HG03039 (cell line): Measurements from ENCODE around the gene PGC.

Source experiments
- ATAC-seq: cut with Tn5 transposase; IDR thresholded peaks from one replicate; pipeline ENCODE4 v1.9.1; 2021; ENCODE audit warnings: mild to moderate bottlenecking, moderate library complexity; ENCODE audit not compliant: unreplicated experiment

The PGC gene

DNA sequence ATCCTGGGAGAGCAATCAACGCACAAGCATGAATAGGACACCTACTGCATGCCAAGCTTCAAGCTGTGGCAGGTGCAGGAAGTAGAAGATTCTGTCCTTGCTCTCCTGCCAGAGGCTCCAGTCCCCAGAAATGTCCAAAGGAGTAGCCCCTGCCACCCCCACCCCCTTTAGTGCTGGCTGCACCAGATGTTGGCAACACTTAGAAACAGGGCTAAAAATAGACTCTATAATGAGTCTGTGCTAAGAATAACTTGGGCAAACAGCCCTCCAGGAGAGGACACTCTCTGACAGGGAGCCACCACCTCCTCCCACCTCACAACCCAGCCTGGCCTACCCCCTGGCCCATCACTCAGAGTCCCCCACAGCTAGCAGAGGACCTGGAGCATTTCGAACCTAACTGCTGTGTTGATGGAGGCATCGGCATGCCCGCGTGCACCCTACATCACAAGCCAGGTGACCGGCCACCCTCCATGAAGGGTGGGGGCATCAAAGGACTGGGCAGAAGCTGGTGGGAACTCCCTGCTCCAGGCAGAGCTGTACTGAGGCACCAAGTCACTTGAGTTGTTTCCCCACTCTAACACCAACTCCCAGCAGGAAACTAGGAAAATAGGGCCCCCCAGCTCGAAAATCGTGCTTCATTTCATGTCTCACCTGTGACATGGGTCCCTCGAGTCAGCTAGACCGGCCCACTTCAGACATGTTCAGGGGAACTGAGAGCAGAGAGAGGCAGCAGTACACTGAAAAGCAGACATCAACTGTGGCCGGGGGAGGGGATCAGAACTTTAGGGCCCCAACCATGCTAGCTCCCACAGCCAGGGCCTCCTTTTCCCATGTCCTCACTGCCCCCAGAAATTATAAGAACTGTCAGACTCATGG is 30.4 kb downstream of the PGC start:
- no peak for ATAC-seq

DNA sequence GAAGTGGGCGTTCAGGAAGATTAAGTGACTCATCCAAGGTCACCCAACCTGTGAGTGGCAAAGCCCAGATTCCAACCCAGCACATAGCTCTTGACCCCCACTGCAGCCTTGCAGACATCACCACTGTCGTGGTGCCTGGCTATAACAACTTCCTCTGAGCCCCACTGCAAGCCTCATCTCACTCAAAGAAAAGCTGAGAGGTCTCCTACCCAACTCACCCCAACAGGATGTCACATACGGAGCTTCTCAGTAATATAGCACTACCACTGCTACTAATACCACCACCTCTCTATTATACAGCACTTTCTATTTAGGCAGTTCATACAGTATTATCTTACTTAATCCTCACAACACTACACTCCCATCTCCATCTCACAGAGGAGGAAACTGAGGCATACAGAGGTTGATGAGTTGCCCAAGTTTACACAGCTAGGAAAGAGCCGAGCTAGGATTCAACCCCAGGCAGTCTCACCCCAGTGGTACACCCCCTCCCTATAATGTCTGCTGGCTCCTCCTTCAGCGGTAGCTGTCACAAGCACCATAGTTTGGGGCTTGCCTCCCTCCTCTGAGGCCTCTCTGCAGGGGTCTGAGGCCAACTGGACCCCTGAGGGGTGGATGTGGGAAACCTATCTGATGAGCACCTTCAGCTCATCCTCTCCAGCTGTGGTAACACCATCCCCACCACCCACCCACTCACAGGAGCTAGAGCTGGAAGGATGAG is 31.2 kb downstream of the PGC start:
- no peak for ATAC-seq

DNA sequence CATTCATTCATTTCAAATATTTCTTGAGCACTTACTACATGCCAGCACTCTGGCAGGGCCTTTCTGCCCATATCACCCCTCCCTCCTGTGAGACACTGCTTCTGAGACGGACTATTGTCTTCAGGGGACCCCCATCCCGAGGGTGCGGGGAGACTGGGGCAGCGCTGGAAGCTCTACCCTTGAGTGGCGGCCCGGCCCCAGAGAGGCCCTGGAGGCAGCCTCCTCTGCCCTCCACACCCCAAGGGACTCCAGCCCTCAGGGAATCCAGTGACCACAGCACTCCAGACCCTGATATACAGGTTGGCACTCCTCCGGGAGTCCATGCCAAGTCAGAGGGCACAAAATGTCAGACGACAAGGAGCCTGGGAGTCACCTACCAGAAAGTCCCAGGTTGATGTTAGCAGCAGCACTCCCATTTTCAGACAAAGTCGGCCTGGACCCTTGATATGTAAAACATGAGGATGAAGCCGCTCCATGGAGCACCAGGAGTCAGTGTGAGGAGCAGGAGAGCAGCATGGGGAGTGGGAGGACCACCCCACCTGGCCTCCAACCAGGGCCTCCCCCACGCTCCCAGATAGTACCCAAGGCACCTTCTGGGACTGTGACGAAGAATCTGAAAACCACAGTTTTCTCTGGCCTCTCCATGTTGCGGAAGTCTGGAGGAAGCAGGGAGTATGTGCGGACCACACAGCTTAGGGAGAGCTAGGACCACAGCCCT is 32.5 kb downstream of the PGC start:
- no peak for ATAC-seq

DNA sequence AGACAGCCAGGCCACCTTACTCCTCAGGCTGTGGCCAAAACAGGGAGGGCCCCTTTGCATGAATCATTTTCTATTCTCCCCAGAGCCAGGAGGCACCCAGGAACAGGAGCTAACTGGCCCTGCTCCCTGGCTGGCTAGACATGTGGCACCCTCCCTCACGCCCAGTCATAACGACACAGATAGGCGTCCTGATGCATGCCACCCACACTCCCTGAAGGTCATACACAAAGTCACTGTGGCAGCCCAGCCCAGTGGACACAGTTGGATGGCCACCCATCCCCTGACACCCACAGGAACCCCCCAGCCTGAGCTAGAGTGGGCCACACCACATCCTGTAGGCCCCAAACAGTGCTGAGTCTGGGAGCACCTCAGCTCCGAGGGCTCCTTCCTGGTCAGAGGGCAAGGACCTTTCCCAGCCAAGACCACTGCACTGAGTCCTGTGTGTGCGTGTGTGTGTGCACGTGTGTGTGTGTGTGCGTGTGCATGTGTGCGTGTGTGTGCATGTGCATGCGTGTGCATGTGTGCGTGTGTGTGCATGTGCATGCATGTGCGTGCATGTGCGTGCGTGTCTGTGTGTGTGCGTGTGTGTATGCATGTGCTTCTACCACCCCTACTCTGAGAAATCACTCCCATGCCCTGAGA is 33.4 kb downstream of the PGC start:
- ATAC-seq: peak; percentile 40

DNA sequence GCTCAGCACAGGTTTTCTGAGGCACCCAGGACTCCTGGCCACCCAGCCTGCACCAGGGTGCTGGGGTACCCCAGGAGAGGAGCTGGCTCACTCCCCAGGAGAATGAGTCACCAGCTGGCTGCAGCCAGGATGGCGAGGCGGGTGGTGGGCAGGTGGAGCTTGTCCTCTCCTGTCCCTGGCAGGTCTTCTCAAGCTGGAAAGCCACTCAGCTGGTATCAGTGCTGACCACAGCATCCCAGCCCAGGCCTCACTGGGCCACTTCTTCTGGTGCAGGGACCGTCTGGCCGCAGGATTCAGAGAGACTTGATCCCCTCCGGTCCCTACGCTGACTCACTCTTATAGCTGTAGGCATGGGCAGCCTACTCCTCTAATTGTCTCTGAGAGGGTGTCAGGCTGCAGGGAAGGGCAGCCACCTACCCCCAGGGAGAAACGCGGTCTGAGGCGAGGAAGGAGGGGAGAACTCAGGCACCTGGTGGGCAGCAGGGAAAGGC is 34.0 kb downstream of the PGC start:
- peak; percentile 5 for ATAC-seq

DNA sequence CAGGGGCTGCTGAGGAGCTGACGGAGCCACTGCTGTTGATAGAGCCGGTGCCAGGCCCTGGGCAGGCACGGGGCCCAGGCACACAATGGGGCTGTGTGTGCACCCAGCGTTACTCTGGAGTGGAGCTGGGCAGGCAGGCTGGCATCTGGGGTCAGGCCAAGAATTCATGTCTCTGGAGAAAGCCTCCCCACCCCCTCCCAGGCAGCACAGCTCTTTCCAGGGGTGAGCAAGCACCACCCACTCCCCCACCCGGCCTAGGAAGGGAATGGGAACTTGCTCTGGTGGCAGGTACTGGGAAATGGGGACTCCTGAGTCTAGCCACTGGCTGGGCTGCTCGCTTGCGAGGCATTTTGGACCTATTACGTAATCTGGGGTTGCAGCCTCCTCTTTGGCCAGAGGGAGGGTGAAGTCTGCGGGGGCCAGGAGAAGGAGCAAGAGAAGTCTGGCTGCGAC is 34.5 kb downstream of the PGC start:
- no peak for ATAC-seq

DNA sequence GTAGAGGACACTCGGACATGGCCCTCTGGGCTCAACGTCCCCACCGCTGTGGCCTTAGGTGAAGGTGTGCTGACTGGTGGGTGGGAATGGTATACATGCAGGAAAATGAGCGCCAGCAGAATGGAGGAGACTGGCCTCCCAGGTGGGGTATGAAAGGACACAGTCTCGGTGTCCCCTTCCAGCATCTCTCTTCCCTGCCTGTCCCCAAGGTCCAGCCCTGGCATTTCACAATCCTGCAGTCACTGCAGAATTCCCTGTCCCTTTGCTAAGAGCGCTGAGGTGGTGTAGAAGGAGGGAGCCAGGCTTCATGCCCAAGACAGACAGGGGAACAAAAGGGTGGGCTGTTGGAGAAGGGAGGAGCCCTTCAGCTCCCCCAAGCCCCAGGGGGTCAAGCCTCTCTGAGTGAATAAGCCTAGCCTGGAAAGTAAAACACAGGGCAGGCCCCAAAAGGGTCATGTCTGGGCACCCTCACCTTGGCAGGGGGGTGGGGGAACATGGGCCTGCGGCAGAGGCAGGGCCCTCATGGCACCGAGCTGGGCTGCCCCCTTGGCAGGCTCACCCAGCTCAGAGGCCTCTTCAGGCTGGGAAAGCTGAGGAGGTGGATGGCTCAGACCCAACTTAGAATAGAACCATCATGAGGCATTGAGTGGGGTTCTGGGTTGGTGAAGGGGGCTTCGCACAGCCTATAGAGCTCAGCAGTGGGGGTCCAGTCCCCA is 35.7 kb downstream of the PGC start:
- ATAC-seq: no peak

DNA sequence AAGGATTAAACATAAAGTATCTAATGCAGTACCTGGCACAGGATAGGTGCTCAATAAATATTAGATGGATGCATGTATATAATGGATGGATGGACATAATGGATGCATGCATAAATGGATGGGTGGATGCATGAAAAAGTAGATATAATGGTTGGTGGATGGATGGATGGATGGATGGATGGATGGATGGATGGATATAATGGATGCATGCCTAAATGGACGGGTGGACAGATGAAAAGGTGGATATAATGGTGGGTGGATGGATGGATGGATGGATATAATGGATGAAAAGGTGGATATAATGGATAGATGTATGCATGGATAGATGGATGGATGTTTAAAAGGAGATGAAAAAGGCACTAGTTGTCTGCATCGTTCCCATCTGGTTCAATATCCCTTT is 37.8 kb downstream of the PGC start:
- no peak for ATAC-seq

DNA sequence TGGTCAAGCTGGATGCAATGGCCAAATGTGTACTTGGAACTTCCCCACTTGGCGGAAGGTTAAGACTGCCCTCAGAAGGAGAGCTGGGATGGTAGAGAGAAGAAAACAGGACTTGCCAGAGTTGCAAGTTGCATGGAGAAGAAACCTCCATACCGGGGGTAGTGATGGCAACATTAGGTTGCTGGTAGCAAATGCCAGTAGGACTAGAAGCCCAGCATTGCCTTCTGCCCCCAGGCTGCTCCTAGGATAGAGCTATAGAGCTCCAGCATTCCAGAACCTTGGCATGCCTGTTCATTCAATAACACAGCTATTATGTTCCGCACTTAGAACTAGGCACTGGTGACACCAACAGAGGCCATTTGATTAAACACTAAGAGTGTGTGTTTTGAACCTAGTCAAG is 38.3 kb downstream of the PGC start:
- ATAC-seq: no peak

DNA sequence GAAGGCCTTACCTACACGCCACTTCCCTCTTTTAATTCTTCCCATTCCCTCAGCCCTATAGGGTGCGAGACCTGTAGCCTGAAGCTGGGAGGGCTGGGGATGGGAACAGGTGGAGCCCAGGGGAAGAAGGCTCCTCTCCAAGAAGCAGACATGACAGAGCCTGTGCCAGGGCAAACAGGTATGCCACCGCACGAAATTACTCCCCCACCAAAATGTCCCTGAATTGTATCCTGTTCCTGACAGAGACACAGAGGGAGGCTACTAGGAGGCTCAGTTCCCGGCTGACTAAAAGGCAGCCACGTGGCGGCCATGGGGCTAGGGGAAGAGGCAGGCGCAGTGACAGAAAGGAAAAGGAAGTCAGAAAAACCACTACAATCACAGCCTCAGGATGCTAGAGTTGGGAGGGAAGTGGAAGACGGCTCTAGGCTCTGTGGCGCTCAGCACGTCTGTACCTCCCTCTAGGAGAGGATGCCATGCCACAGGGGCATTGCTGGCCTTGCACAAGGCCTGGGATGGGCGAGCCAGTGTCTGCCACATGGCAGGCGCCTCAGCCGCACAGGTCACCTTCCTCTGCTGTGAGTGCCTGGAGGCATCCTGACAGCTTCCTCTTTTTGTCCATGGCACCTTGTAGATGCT is 39.5 kb downstream of the PGC start:
- no peak for ATAC-seq

DNA sequence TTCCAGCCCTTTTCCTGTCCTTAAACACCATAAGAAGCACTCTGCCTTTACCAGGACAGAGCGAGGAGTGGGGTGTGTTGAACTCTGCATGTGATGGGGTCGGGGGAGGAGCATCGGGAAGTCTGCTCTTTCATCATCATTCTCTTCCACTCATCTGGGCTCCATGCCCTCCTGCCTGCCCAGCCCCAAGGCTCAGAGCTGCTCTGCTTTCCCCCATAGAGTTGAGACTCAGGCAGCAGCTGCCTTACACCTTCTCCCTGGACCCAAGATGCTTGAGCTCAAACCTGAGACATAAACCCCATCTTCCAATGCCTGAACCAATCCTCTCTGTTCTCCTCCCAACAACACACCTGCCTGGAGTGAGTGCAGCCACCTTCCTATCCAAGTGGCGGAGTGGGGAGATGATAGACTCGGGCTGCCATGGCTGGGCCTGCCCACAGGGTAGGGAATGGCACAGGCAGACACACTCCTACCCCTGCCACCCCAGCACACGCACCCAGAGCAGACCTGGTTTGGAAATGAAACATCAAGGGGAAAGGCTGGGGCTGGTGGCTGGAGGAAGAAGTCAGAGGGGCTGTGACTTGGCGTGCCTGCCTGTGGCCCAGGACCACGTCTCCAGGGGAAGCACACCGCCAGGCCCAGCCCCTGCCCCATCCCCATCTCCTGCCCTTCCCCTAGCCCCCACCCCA is 40.2 kb downstream of the PGC start:
- ATAC-seq: no peak

DNA sequence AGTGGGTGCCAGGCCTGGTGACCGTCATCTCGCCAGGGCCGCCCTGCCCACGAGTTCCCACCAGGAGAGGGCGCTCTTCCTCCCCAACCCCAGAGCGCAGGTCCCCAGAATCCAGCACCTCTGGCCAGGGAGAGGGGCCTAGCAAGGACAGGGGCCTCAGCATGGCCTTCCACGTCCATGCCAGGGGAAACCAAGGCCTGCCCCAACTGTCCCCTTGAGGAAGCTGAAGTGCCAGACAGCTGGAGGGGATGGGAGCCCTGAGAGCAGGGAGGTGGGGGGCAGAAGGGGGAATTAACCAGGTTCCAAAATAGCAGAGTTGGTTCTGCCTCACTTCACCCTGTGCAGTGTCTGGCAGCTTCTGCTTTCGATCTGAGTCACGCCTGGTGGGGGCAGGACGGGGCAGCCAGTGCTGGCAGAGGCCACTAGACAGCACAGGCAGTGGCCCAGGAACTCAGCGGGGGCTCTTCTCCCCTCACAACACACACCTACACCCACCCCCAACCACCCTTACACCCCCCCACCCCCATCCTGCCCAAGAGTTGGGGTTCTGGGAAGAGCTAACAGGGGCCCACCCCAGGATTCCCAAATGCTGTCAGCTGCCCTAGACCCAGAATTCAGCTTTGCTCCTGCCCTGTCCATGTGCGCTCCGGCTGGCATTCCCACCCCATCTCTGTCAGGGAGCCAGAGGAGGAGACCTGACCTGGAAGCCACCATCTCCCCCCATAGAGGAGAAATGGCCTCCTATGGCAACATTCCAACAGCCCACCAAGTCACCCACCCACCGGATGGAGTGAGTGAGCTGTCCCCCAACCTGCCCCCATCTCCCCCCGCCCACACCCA is 41.0 kb downstream of the PGC start:
- ATAC-seq: peak; percentile 49

DNA sequence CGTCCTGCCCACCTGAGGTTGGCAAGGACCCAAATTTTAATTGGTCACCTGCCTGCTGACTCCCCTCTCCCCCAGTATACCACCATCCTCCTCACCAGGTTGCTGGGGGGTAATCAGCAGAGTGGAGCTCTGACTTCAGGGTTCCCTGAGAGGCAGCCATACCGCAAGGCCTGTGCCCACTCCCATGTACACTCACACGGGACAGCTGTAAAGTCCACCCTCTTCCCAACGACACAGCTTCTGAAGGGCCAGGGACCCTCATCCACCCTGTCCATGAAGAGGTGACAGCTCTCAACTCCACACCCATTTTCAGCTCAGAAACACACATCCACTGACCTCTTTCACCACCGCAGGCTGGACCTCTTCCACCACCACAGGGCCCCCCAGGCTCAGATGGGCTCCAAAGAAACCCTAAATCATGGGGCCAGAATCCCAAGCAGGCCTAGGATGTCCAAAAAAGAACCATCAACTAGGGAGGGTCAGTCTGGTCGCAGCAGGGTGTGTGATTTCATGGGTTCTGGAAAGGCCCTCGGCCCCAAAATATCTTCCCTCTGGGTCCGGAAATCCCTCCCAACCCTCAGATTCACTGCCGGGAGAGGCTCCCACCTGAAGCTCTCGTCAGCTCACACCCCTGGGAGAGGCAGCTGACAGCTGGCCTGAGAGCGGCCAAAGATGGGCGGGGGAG is 41.7 kb downstream of the PGC start:
- no peak for ATAC-seq

DNA sequence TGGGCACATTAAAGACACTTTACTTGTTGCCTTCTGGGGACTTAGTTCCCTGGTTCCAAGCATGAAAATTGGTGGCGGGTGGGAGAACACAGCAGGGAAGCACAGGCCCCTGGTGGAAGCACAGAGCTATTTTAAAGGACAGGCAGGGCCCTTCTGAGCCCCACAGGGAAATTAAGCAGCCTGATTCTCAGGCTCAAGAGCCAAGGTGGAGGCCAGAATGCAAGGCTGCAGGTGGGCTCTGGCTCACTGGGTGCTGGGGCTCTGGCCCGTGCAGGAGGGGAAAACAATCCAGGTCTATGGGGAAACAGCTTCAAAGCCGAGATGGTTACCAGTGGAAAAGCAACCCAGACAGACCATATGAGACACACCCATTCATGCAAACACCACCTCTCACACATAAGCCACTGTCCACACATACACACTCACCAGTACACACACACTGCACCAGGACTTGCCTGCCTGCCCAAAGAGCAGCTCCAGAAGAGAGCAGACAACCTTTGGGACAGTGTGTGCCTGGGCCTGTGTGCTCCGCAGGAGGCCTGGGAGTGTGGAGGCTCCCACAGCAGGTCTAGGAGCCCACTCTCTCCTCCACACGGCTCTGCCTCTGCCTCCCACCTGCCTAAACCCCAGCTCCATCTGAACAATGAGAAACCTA is 42.4 kb downstream of the PGC start:
- ATAC-seq: no peak

DNA sequence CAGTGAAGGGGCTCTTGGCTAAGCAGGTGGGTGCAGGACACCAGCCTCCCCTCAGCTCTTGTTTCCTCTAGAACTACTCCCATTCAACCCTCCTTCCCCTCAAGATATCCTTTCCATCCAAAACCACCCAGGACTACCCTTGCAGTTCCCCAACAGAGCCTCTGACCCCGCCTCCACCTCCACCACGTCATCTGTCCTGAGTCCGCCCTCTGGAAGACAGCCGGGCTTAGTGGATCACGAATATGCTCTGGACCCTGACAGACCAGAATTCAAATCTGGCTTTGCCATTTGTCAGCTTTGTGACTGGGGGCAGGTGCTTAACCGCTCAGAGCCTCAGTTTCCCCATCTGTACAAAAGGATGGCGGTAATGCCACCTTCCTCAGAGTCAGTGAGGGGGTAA is 43.2 kb downstream of the PGC start:
- no peak for ATAC-seq

DNA sequence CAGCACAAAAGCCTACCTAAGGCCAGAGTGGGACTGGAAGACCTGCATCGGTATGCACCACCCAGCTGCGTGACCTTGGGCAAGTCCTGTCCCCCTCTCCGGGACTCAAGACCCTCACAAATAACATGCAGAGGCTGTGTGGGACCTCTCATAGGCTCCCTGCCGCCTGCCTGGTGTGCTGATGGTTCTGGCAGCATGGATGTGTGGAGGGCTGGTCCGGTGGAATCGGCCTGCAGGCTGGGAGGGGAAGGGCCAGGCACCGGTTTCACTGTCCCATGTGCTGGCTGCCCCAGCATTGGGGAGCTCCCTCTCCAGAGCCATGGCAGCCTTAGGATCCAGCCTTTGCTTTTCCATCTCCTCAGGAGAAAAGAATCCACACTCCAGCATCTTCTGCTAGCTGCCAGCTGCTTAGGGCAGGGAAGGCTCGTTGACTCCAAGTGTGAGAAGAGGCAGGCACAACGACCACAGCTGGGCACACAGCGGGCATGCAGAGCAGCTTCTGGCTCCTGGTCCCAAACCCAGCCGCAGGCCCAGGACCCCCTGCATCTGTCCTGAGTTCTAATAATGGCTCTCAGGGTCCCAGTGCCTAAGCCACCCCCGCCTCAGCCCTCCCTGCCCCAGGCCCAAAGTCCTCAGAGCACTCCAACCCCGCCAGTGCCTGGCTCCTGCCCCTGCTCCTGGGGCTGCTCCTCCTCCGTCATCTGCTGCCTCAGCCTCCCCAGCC is 44.3 kb downstream of the PGC start:
- no peak for ATAC-seq
